GM21717 (cell line): Measurements from ENCODE around the gene MTFR1L.

ENCODE experiments used
- ATAC-seq: cut with Tn5 transposase; IDR thresholded peaks from one replicate; pipeline ENCODE4 v1.9.1; 2021; ENCODE audit warnings: mild to moderate bottlenecking, moderate library complexity; ENCODE audit not compliant: unreplicated experiment

The MTFR1L gene

GRCh38 chr1:25787760-25788166 is 32.0 kb upstream of the MTFR1L start:
- ATAC-seq: no peak

GRCh38 chr1:25790472-25790871 is 29.3 kb upstream of the MTFR1L start:
- no peak for ATAC-seq

- ATAC-seq: no peak
These were observed 27.6 kb upstream of the MTFR1L start for GRCh38 chr1:25792115-25792514.

- ATAC-seq: no peak
These were observed 26.1 kb upstream of the MTFR1L start for GRCh38 chr1:25793585-25794170.

- no peak for ATAC-seq
These were observed 25.4 kb upstream of the MTFR1L start for GRCh38 chr1:25794325-25794724.

GRCh38 chr1:25795211-25795610 is 24.5 kb upstream of the MTFR1L start:
- ATAC-seq: no peak

- no peak for ATAC-seq
These were observed 23.6 kb upstream of the MTFR1L start for GRCh38 chr1:25795946-25796810.

- no peak for ATAC-seq
These were observed 22.8 kb upstream of the MTFR1L start for GRCh38 chr1:25796811-25797458.

- no peak for ATAC-seq
These were observed 21.8 kb upstream of the MTFR1L start for GRCh38 chr1:25797939-25798338.

- no peak for ATAC-seq
These were observed 20.9 kb upstream of the MTFR1L start for GRCh38 chr1:25798666-25799351.

- no peak for ATAC-seq
These were observed 20.3 kb upstream of the MTFR1L start for GRCh38 chr1:25799352-25799934.

GRCh38 chr1:25799935-25800702 is 19.6 kb upstream of the MTFR1L start, which contains the start of gene SELENON:
TSS of gene SELENON (plus strand) at chr1:25800193. CDS start at chr1:25800231, 38 bp downstream.
- ATAC-seq: no peak

- ATAC-seq: no peak
These were observed 18.9 kb upstream of the MTFR1L start for GRCh38 chr1:25800703-25801377.

GRCh38 chr1:25802915-25803314 is 16.8 kb upstream of the MTFR1L start:
- no peak for ATAC-seq

- no peak for ATAC-seq
These were observed 16.4 kb upstream of the MTFR1L start for GRCh38 chr1:25803368-25803767.

GRCh38 chr1:25804244-25804963 is 15.3 kb upstream of the MTFR1L start:
- ATAC-seq: no peak

- ATAC-seq: no peak
These were observed 14.5 kb upstream of the MTFR1L start for GRCh38 chr1:25804964-25805862.

GRCh38 chr1:25805863-25806225 is 13.9 kb upstream of the MTFR1L start:
- no peak for ATAC-seq
